ENCODE results near the gene ANKRD49.

Gene ANKRD49

DNA sequence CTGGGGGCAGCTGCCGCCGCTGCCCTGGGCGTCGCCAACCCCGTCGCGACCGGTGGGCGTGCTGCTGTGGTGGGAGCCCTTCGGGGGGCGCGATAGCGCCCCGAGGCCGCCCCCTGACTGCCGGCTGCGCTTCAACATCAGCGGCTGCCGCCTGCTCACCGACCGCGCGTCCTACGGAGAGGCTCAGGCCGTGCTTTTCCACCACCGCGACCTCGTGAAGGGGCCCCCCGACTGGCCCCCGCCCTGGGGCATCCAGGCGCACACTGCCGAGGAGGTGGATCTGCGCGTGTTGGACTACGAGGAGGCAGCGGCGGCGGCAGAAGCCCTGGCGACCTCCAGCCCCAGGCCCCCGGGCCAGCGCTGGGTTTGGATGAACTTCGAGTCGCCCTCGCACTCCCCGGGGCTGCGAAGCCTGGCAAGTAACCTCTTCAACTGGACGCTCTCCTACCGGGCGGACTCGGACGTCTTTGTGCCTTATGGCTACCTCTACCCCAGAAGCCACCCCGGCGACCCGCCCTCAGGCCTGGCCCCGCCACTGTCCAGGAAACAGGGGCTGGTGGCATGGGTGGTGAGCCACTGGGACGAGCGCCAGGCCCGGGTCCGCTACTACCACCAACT lies 51.0 kb downstream of the ANKRD49 start:
- DNase-seq (ENCODE audit: low read depth), result no peak

DNA sequence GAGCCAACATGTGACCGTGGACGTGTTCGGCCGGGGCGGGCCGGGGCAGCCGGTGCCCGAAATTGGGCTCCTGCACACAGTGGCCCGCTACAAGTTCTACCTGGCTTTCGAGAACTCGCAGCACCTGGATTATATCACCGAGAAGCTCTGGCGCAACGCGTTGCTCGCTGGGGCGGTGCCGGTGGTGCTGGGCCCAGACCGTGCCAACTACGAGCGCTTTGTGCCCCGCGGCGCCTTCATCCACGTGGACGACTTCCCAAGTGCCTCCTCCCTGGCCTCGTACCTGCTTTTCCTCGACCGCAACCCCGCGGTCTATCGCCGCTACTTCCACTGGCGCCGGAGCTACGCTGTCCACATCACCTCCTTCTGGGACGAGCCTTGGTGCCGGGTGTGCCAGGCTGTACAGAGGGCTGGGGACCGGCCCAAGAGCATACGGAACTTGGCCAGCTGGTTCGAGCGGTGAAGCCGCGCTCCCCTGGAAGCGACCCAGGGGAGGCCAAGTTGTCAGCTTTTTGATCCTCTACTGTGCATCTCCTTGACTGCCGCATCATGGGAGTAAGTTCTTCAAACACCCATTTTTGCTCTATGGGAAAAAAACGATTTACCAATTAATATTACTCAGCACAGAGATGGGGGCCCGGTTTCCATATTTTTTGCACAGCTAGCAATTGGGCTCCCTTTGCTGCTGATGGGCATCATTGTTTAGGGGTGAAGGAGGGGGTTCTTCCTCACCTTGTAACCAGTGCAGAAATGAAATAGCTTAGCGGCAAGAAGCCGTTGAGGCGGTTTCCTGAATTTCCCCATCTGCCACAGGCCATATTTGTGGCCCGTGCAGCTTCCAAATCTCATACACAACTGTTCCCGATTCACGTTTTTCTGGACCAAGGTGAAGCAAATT lies 51.7 kb downstream of the ANKRD49 start:
- no peak for DNase-seq (ENCODE audit: low read depth)

DNA sequence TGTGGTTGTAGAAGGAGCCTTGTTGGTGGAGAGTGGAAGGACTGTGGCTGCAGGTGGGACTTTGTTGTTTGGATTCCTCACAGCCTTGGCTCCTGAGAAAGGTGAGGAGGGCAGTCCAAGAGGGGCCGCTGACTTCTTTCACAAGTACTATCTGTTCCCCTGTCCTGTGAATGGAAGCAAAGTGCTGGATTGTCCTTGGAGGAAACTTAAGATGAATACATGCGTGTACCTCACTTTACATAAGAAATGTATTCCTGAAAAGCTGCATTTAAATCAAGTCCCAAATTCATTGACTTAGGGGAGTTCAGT lies 52.3 kb downstream of the ANKRD49 start:
- DNase-seq (ENCODE audit: low read depth), result no peak

DNA sequence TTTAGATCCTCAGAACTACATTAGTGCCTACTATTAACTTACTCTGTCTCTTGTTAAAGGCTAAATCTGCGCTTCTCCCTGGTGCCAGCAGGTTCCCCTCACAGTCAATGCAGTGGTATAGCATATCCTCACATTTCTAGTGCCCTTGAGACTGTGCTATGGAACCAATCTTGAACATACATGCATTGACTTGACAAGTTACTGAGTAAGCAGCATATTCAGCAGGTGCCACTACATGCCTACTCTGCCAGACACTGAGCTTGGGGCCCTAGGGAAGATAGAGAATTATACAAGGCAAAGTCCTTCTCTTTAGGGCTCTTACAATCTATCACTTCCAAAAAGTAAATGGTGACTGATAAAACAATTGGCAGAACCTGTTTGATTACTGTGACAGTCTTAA lies 53.1 kb downstream of the ANKRD49 start:
- no peak for DNase-seq (ENCODE audit: low read depth)

DNA sequence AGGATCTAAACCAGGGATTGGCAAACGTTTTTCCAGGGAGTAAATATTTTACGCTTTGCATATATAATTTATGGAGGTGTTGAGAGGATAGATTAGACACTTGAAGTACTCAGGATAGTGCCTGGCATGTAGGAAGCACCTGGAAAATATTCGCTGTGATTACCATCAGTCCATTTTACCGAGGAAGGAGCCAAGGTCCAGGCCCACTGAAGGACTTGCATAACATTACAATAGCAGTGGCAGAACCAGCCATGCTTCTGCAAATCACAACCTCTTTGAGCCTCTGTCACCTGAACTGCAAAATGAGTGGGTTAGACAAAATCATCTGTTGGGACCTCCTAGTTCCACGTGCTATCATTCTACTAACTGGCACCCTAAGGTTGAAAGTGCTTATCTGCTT lies 55.4 kb downstream of the ANKRD49 start:
- no peak for DNase-seq (ENCODE audit: low read depth)
